GM23248 (cell line): ENCODE results near the gene EML6.

ENCODE experiments used
- EZH2 ChIP-seq: fragments of 200-600 bp; sonication (generic); IDR thresholded peaks from 2 replicates; pipeline ENCODE4 v1.6.1; 2018; ENCODE audit warnings: antibody characterized with exemption, mild to moderate bottlenecking; ENCODE audit not compliant: insufficient read depth, poor library complexity, severe bottlenecking
- EZH2phosphoT487 ChIP-seq: fragments of 200-600 bp; sonication (generic); IDR thresholded peaks from 2 replicates; pipeline ENCODE4 v1.6.1; 2018; ENCODE audit warnings: antibody characterized with exemption, moderate library complexity, mild to moderate bottlenecking, low read depth; ENCODE audit not compliant: insufficient read depth

DNA sequence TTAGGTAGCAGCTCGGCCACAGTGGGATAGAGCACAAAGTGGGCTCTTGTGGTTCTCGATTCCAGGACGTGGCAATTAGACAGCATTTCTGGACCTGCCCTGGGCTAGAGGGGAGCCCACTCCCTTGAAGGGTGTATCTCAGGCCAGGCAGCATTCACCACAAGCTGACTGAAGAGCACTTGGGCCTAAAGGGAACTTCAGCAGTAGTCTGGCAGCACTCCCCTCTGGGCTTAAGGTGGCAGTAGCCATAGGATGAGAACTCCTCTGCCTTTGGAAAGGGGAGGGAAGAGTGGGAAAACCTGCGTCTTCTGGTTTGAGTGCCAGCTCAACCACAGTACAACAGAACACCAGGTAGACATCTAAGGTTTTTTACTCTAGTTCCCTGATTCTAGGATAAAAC lies 28.1 kb upstream of the EML6 start:
- TF ChIP-seq EZH2 (no peak), EZH2phosphoT487 (no peak)
